GM21723 (cell line): ENCODE measurements around the gene CHMP3.

ENCODE experiments used
- ATAC-seq: cut with Tn5 transposase; IDR thresholded peaks from one replicate; pipeline ENCODE4 v1.9.1; 2021; ENCODE audit warnings: mild to moderate bottlenecking, moderate library complexity; ENCODE audit not compliant: unreplicated experiment

CHMP3 gene

DNA sequence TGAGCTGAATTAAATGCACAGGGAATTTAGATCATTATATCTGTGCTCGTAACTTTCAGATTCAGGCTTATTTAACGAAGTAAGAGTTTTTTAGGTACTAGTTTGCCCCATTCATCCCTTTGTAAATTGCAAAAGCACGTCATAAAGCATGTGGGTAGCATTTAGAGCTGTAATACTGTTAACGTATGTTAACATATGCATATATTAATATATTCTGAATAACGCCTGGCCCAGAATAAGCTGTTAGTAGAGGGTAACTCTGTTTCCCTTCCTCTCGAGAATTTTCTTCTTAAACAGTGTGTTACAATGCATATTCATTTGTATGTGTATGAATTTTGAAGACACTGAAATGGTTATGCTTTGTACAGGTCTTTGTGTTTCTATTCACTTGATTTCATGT lies 91.6 kb downstream of the CHMP3 start:
- ATAC-seq, result no peak

GRCh38 chr2:86470890-86471289 lies 92.4 kb downstream of the CHMP3 start:
- ATAC-seq, result no peak

DNA sequence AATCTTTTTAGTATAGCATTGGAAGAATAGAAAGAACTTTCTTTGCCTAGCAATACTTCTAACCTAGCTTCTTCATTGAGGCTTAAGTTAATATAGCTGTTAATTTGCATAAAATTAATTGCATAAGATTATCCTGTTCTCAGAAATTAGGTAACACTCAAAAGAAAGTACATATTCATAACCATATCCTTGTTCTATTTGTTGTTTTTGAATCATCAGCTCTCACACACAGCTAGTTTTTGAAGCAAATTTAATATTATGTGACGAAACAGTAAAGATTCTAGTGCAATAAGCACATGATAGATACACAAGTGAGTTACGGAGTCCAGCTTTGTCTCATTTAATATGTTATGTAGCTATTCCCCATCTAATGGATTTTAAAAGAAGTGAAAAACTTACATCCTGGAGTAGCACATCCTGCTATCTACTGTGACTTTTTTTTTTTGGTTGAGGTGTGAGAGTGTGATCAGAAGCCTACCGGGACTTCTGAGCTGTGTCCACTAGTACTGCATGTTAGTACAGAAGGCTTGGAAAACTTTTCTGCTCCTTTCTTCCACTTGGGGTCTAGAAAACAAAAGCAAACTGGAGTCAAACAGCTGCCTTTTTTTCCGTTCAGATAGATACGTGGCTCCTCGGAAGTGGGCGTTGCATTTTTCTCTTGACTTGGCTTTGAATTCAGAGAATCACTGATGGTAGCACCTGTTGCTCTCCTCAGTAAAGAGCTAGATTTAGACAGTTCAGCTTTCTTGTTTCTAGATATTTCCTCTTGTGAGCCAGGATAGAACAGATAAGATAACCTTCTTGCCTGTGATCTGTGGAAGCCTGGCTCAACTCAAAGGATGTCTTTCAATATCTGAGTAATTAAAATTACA lies 94.8 kb downstream of the CHMP3 start:
- no peak for ATAC-seq

- ATAC-seq, result no peak
Measured at GRCh38 chr2:86466306-86466705, 96.9 kb downstream of the CHMP3 start.

- ATAC-seq, result no peak
Measured at GRCh38 chr2:86464652-86465051, 98.6 kb downstream of the CHMP3 start.

DNA sequence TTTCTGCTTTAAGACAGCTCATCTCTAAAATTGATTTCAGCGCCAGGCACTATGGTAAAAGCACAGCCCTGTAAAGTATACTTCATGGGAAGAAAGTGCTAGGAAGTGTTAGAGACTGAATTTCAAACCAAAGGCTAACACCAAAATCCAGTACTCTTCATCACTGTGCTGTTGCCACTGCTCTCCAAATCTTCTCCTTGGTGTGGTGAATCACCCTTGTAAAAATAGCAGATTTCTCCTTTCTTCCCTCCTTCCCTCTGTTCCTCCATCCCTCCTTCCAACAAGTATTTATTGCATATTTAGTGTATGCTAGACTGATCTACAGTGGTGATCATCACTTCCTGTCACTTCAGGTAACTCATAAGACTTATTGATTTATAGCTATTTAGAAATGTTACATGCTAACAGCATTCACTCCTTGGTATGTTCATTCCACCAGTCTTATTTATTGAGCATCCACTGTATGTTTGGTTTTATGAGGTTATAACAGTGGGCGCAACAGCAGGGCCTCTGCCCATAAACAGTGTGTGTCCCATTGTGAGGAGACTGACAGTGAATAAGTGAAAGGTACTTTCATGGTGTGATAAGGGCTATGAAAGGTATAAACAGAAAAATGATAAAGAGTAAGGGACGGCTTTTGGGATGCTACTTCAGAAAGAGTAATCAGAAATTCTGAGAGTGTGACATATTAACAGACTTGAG lies 102.0 kb downstream of the CHMP3 start:
- ATAC-seq, result no peak

GRCh38 chr2:86455181-86455580 lies 108.1 kb downstream of the CHMP3 start:
- ATAC-seq, result no peak

- ATAC-seq, result no peak
Measured at GRCh38 chr2:86454238-86454637, 109.0 kb downstream of the CHMP3 start.

- no peak for ATAC-seq
Measured at GRCh38 chr2:86453836-86454235, 109.4 kb downstream of the CHMP3 start.
